Neutrophil (primary cell): Measurements from ENCODE around the gene PRCC.

Experiments used
- H3K27ac ChIP-seq: fragments of 200-600 bp; sonication (generic); 2 replicates; pipeline ENCODE4 v1.5.1; 2016; ENCODE audit warnings: mild to moderate bottlenecking, moderate library complexity
- H3K27me3 ChIP-seq: fragments of 200-600 bp; sonication (generic); 2 replicates; pipeline ENCODE4 v1.6.0; 2016; ENCODE audit warnings: mild to moderate bottlenecking
- H3K36me3 ChIP-seq: fragments of 200-600 bp; sonication (generic); 2 replicates; pipeline ENCODE4 v1.5.1; 2017
- H3K4me1 ChIP-seq, 2 experiments: fragments of 200-600 bp in 1 of 2; sonication (generic) in 1 of 2; 1 replicate in 1 of 2; 2 replicates in 1 of 2; pipeline versions ENCODE4 v1.5.1 to v1.6.1; 2013 to 2016; ENCODE audit warnings: low read depth in 1 of 2, low read length in 1 of 2, mild to moderate bottlenecking in 1 of 2, moderate library complexity in 1 of 2; ENCODE audit not compliant: control insufficient read depth in 1 of 2, insufficient read depth in 1 of 2
- H3K4me3 ChIP-seq, 2 experiments: fragments of 200-600 bp in 1 of 2; sonication (generic) in 1 of 2; 1 replicate in 1 of 2; 2 replicates in 1 of 2; pipeline ENCODE4 v1.5.1; 2013 to 2016; ENCODE audit warnings: low read depth in 1 of 2, low read length in 1 of 2, mild to moderate bottlenecking in 1 of 2, moderate library complexity in 1 of 2
- H3K9me3 ChIP-seq: fragments of 200-600 bp; sonication (generic); 2 replicates; pipeline ENCODE4 v1.5.1; 2016
- CTCF ChIP-seq: fragments of 200-600 bp; sonication (generic); IDR thresholded peaks from 2 replicates; pipeline ENCODE4 v1.5.1; 2016; ENCODE audit warnings: antibody characterized with exemption

PRCC gene

GRCh38 chr1:156767101-156767878, at the start of gene PRCC:
TSS of gene PRCC (plus strand) at chr1:156767535. CDS start at chr1:156767772, 237 bp downstream.
- Histone ChIP-seq H3K27me3 (no peaks in the 10 kb centered on the region), H3K36me3 (no peaks in the 10 kb centered on the region), H3K4me3 (peak within 1 kb of the TSS; percentile 84 to 89), H3K4me1 (peaks cover 33% of the 10 kb centered on the region in 2 experiments), H3K27ac (peak within 1 kb of the TSS; percentile 92), H3K9me3 (no peaks in the 10 kb centered on the region)
- no peak for TF ChIP-seq CTCF

GRCh38 chr1:156721131-156721530, 46.2 kb upstream of the PRCC start:
- Histone ChIP-seq H3K4me3 (no peak overlapping the region), H3K27ac (no peak overlapping the region), H3K27me3 (no peaks in the 10 kb centered on the region), H3K9me3 (no peaks in the 10 kb centered on the region), H3K4me1 (peaks cover 11 to 14% of the 10 kb centered on the region in 2 experiments), H3K36me3 (peaks cover 55% of the 10 kb centered on the region)
- no peak for TF ChIP-seq CTCF

- H3K27ac ChIP-seq, result no peak overlapping the region
- no peak overlapping the region for H3K4me3 ChIP-seq
- peaks cover 15 to 18% of the 10 kb centered on the region in 2 experiments for H3K4me1 ChIP-seq
- H3K9me3 ChIP-seq, result no peaks in the 10 kb centered on the region
- H3K36me3 ChIP-seq, result peaks cover 55% of the 10 kb centered on the region
- H3K27me3 ChIP-seq, result no peaks in the 10 kb centered on the region
- TF ChIP-seq CTCF, result no peak
These were observed 45.8 kb upstream of the PRCC start for GRCh38 chr1:156721535-156721934.

- Histone ChIP-seq H3K27me3 (no peaks in the 10 kb centered on the region), H3K9me3 (no peaks in the 10 kb centered on the region), H3K36me3 (peaks cover 39% of the 10 kb centered on the region), H3K27ac (peak overlapping the region; percentile 98), H3K4me3 (peak overlapping the region; percentile 54 to 88), H3K4me1 (peaks cover 37 to 42% of the 10 kb centered on the region in 2 experiments)
- peak; percentile 96 for TF ChIP-seq CTCF
These were observed 41.6 kb upstream of the PRCC start for GRCh38 chr1:156725683-156726280.

GRCh38 chr1:156726549-156727226, 40.6 kb upstream of the PRCC start:
- Histone ChIP-seq H3K4me1 (peaks cover 37 to 42% of the 10 kb centered on the region in 2 experiments), H3K4me3 (peak overlapping the region; percentile 54 to 88)

More at GRCh38 chr1:156726549-156727226, 40.6 kb upstream of the PRCC start:
- Histone ChIP-seq H3K9me3 (no peaks in the 10 kb centered on the region), H3K27me3 (no peaks in the 10 kb centered on the region), H3K27ac (peak overlapping the region; percentile 98), H3K36me3 (peaks cover 31% of the 10 kb centered on the region)
- TF ChIP-seq CTCF, result peak; percentile 44
